GM12864 (cell line): Measurements from ENCODE around the gene GPATCH1.
"Not testable (repeated sequence)": the region's sequence is repeated elsewhere in the genome, so short reads cannot be mapped to it uniquely, and the experiment has no call there.

ENCODE experiments used
- DNase-seq: peaks from one replicate; pipeline ENCODE4 v3.0.0-alpha.2; 2011; ENCODE audit warnings: low read depth
- H3K4me3 ChIP-seq: 2 replicates; pipeline ENCODE4 v1.5.1; 2011; ENCODE audit warnings: mild to moderate bottlenecking, low read depth, low read length, control low read depth
- TF ChIP-seq, protein P1 (sequence below): IDR thresholded peaks from 2 replicates; pipeline ENCODE4 v1.5.1; 2011; ENCODE audit warnings: low read depth, mild to moderate bottlenecking, moderate library complexity, low read length, control low read depth, inconsistent platforms; ENCODE audit errors: missing control alignments

The GPATCH1 gene

GRCh38 chr19:33147538-33147937 lies 66.6 kb downstream of the GPATCH1 start:
- DNase-seq = no peak
- no peak overlapping the region for H3K4me3 ChIP-seq
- TF ChIP-seq, protein P1, sequence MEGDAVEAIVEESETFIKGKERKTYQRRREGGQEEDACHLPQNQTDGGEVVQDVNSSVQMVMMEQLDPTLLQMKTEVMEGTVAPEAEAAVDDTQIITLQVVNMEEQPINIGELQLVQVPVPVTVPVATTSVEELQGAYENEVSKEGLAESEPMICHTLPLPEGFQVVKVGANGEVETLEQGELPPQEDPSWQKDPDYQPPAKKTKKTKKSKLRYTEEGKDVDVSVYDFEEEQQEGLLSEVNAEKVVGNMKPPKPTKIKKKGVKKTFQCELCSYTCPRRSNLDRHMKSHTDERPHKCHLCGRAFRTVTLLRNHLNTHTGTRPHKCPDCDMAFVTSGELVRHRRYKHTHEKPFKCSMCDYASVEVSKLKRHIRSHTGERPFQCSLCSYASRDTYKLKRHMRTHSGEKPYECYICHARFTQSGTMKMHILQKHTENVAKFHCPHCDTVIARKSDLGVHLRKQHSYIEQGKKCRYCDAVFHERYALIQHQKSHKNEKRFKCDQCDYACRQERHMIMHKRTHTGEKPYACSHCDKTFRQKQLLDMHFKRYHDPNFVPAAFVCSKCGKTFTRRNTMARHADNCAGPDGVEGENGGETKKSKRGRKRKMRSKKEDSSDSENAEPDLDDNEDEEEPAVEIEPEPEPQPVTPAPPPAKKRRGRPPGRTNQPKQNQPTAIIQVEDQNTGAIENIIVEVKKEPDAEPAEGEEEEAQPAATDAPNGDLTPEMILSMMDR = no peak

DNA sequence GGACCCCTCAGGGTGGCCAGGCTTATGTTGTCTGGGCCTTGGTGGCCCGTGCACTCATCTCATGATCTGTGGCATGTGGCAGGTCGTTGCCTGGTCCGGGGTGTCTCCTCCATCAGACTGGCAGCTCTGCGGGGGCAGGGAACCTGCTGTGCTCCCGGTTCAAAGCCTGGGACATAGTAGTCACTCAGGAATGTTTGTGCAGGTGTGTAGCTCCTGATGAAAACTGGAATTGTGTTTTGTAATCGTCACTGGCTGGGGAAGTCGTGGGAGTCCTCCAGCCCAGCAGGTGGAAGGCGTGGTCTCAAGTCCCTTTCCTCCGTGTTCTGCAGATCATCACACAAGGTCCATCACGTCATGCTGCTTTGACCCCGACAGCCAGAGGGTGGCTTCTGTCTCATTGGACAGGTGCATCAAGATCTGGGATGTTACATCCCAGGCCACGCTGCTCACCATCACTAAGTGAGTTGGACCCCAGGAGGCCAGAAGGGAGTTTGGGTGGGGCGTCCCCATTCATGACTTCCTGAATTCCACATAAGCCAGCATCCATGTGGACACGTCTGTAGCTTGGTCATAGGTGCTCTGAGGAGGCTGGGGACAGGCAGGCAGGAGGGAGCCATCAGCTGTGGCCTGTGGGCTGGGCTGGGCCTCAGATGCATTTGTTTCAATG lies 70.0 kb downstream of the GPATCH1 start:
- TF ChIP-seq, protein P1 = no peak
- DNase-seq = no peak
- no peak overlapping the region for H3K4me3 ChIP-seq

DNA sequence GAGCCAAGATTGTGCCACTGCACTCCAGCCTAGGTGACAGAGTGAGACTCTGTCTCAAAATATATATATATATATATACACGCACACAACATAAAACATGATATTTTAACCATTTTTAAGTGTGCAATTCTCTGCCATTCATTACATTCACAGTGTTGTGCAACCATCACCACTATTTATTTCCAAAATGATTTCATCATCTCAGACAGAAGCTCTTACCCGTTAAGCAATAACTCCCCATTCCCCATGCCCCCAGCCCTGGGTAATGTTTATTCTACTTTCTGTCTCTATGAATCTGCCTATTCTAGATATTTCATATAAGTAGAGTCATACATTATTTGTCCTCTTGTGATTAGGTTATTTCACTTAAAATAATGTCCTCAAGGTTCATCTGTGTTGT lies 71.2 kb downstream of the GPATCH1 start:
- H3K4me3 ChIP-seq = no peak overlapping the region
- TF ChIP-seq, protein P1 = no peak
- no peak for DNase-seq

- not testable (repeated sequence) for DNase-seq
Observed at GRCh38 chr19:33152625-33153024, 71.6 kb downstream of the GPATCH1 start.

GRCh38 chr19:33154313-33154712 lies 73.3 kb downstream of the GPATCH1 start:
- DNase-seq, H3K4me3 ChIP-seq: not testable (repeated sequence)

More at GRCh38 chr19:33152625-33153024, 71.6 kb downstream of the GPATCH1 start:
- H3K4me3 ChIP-seq = not testable (repeated sequence)

- H3K4me3 ChIP-seq = no peak overlapping the region
- TF ChIP-seq, protein P1 = no peak
- DNase-seq = no peak
Observed at GRCh38 chr19:33156334-33156733, 75.4 kb downstream of the GPATCH1 start.

DNA sequence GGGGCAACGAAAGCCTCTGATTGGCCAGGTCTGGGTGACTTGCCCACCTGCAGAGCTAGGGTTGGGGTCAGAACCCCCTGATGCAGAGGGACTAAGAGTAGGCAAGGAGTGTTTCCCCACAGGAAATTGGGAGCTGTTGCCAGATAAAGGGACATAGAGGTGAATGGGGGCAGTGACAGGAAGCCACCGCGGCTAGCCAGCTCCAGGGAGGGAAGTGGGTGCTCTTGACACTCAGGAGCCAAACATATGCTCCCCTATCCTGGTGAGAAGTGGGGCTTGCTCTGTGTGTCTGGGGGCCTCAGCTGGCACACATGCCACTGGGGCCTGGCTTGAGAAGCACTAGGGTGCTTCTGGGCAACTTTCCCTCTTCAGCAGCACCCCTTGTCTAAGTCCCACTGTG lies 76.9 kb downstream of the GPATCH1 start:
- no peak for DNase-seq
- TF ChIP-seq, protein P1 = no peak
- no peak overlapping the region for H3K4me3 ChIP-seq

- TF ChIP-seq, protein P1 = no peak
- no peak for DNase-seq
- no peak overlapping the region for H3K4me3 ChIP-seq
Observed at GRCh38 chr19:33158365-33158764, 77.4 kb downstream of the GPATCH1 start.
